Fibroblast of peridontal ligament (primary cell): ENCODE results near the gene ARHGAP4.

Source experiments
- DNase-seq: peaks from one replicate; pipeline ENCODE4 v3.0.0-alpha.2; 2010; ENCODE audit errors: extremely low read depth

ARHGAP4 gene

DNA sequence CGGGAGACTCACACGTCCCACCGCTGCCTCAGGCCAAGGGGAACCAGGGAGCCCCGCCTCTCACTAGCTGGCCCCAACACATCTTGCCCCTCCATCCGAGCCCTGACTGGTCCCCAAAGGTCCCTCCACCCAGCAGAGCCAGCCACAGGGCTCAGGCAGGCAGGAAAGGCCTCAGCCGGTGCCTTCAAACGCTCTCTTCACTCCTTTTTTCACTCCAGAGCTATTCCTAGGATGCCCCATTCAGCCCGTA is 1.5 kb upstream of the ARHGAP4 start:
- DNase-seq = no peak

- no peak for DNase-seq
These were observed 1.0 kb upstream of the ARHGAP4 start for GRCh38 chrX:153926858-153927671.

GRCh38 chrX:153926552-153926857 is 441 bp upstream of the ARHGAP4 start:
- no peak for DNase-seq

- no peak for DNase-seq
These were observed 701 bp downstream of the ARHGAP4 start for GRCh38 chrX:153925387-153925738.

- DNase-seq = no peak
These were observed 1.8 kb downstream of the ARHGAP4 start for GRCh38 chrX:153924149-153924861.

DNA sequence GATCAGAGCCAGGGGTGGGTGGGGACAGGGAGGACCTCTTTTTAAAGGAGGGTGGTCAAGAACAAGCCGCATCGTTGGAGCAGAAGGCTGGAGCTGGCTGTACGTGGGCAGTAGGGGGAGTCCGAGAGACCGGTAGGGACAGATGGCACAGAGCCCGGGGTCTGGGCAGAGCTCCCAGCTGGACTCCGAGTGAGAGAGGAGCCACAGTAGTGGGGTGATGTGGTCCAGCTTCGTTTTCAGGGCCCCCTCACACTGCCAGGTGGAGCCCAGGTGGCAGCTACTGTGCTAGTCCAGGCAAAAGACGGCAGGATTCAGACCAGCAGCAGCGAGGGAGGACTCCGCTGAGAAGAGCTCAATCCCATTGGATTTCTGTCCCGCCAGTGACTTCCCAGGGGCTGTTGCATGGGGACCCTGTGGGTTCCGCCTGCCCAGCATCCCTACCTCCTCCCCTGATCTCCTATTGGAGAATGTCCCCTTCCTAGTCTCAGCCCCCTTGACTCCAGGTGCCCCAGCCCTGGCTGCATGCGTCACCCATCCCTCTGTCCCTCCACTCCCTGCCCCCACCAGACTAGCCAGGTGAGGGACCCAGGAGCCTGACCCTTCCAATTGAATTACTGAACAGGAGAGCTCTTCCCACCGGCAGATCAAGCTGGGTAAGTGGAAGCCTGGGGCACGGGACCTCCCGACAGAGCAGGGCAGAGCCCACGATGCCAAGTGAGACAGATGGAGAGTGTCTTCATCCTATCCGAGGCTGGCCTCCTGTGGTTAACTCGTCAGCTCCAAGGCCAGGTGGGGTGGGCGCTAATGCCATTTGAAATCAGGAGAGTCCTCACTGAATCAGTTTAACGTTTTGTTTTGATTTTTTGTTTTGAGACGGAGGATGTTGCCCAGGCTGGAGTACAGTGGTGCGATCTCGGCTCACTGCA is 2.9 kb downstream of the ARHGAP4 start:
- DNase-seq = peak; percentile 46

GRCh38 chrX:153921511-153922446 is 4.3 kb downstream of the ARHGAP4 start:
- no peak for DNase-seq

GRCh38 chrX:153921070-153921469 is 5.0 kb downstream of the ARHGAP4 start:
- DNase-seq = no peak

DNA sequence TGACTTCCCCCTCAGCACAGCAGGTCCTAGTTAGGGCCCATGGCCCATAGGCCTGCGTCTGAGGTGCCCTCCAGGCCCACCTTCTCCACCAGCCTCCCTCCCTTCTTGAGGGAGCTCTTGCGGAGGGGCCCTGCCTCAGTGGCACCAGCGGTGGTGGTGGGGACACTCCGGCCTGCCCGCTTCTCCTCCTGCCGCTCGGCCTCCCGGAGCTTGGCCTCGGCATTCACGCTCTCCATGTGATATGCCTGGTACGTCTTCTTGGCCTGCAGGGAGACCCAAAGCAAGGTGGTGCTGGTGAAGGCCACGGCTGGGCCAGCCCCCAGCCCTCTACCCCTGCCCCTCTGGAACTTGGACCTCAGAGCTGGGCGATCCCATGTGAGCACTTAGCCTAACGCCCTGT is 5.5 kb downstream of the ARHGAP4 start:
- DNase-seq = no peak

DNA sequence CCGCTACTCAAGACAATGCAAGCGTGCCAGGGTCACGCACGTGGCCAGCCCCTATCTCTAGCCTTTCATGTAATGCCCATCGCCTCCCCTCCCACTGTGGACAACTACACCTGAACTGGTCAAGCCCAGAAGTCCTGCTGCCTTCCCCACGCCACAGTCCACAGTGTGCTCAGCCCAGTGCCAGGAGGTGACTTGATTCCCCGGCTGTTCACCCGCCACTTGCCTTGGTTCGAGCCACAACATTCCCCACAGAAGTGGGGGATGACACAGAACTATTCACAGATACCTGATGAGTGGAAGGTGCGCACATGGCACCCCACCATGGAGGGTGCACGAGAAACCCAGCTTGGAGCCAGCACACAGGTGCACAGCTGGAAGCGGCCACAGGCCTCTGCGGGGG is 6.8 kb downstream of the ARHGAP4 start:
- no peak for DNase-seq

- DNase-seq = no peak
These were observed 8.2 kb downstream of the ARHGAP4 start for GRCh38 chrX:153917869-153918268.

DNA sequence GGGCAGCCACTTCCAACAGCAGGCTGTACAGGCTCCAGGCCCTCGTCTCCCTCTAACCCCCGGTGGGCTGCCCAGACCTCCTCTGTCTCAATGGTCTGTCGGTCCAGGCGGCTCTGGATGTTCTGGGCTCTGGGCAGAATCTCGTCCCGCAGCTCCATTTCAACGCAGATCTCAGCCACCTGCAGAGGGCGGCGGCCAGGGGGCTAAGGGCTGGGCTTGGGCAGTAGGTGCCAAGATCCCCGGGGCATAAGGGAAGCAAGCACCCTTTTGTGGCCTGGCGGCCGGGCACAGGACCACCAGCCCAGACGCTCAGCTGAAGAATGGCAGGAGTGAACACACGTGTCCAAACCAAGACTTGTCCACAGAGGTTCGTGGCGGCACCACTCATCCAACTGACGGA is 12.4 kb downstream of the ARHGAP4 start:
- no peak for DNase-seq

DNA sequence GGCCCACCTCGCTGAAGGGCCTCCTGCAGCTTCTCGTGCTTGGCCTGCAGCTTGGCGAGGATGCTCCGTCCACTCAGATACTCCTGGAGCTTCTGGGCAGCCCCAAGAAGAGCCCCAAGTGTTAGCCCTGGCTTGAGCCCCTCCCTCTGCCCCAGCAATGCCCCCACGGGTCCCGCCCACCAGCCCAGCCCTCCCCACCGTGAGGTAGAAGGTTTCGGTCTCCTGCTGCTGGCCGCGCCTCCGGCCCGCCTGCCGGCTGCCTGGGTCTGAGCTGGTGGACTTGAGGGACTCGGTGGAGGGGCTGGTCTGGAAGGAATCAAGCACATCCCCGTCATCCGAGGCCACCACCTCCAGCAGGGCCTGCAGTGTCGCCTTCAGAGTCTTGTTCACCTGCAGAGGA is 12.9 kb downstream of the ARHGAP4 start:
- DNase-seq = no peak

GRCh38 chrX:153911798-153912197 is 14.3 kb downstream of the ARHGAP4 start:
- no peak for DNase-seq

- DNase-seq = no peak
These were observed 15.6 kb downstream of the ARHGAP4 start for GRCh38 chrX:153910446-153910845.

- DNase-seq = no peak
These were observed 16.1 kb downstream of the ARHGAP4 start for GRCh38 chrX:153909980-153910360.

DNA sequence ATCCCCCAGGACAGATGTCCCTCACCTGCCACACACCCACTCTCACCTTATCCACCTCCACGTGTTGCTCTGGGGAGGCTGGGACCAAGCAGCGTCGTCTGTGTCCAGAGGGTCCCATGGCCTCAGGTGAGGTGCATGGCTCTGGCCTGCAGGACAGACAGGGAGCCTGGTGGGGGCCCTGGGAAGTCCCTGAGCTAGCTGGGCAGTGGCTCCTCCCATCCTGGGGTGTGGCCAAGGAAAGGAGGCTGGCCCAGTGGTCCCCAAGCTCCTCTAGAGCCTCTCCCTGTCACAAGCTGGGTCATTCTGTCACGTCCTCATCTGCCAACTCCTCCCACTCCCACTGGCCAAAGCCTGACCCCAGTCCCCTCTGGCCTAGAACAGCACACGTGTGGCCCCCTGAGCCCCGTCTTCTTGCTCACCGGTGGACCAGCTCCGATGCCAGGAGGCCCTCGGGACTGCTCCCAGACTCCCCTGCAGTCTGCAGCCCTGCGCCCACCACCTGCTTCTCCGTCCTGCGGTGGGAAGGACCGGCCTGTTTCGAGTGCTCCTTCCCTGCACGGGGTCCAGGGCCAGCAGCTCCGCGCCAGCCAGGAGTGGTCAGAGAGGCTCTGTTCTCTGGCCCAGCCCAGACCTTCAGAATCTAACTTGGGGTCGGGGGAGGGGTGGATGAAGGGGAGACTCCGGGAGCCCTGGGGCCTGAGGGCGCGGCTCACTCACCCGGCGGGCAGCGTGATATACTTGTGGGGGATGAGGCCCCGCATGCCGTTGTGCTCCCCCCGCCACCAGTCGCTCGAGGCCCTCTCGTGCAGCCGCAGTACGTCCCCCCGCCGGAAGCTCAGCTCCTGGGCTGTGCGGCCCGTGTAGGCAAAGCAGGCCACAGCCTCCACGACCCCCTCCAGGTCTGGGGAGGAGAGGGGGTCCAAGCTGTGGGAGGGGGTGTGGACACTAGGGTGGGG is 16.8 kb downstream of the ARHGAP4 start:
- no peak for DNase-seq

DNA sequence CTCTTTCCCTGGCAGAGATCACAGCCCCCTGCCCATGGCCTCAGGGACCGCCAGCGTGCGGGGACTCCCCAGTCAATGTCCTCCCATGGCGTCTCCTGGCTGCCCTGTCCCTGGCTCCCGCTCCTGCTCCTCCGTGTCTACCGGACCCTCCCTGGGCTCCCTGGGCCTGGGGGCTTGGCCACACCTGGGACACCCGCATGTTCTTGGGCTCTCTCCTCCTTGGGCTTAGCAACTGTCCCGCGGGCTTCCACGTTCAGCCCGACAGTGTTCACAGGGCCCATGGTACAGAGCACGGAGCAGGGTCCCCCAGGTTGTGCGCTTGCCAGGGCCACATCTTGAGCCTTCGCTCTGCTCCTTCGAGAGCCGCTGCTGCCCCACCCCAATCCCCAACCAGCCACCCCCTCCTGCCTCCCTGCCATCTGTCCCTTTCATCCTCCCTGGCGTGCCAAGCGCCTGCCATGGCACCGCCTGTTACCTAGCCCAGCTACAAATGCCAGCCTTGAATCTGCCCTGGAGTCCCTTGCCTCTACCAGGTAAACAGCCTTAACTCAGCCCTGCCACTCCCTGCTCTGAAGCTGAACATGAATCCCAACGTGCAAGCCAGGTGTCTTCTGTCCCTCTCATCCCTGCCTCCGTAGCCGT is 17.7 kb downstream of the ARHGAP4 start:
- no peak for DNase-seq

DNA sequence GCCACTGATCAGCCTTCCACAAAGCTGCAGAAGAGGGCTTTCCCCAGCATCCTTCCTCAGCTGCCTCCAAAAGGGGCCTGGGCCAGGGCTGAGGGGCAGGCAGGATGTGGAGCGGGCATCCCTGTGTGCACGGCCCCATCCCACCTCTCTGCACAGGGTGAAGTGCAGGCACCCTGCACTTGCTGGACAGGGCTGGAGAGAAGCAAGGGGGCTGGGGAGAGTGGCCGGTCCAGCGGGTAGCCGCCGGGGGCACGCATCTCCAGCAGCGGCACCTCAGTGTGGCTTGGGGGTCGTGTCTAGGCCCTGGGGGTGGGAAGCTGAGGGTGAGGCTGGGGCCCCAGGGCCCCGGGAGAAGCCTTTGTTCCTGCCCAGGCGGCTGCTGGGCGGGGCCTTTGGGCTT is 18.6 kb downstream of the ARHGAP4 start:
- no peak for DNase-seq
